HepG2 (cell line): ENCODE results near the gene SLC6A6.

Source experiments
- ZNF318 ChIP-seq: sonication (generic); formaldehyde crosslinking; IDR thresholded peaks from 2 replicates; pipeline ENCODE4 v1.4.0; 2020; ENCODE audit warnings: mild to moderate bottlenecking, missing genetic modification reagents
- ZNF577 ChIP-seq: sonication (generic); formaldehyde crosslinking; IDR thresholded peaks from 2 replicates; pipeline ENCODE4 v1.4.0; 2020; ENCODE audit warnings: mild to moderate bottlenecking, low read depth, missing genetic modification reagents, borderline replicate concordance

DNA sequence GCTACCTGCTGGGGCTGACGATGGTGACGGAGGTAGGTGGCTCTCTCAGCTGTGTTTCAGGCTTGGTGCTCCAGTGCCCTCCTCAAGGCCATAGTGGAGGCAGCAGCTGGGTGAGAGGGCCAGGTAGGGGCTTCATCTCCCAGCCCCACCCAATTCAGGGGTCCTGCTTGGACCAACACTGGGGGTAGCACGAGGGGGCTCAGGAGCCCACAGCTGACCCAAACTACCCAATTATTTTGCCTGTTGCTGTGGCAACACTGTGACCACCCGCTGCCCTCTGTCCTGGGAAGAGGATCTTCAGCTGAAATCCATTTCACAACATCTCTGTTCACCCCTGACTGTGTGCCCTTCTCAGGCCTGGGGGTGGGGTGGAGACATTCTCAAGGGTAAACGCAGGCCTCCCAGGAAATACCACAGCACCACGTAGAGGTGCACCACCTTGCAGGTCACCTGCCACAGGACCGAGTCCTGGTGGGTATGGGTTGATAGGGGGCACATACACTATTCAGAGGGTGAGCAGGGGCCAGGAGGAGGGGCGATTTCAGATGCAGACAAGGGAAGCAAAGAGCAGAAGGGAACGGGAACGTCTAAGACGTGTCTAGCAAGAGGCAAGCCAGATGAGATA lies 75.0 kb downstream of the SLC6A6 start:
- TF ChIP-seq ZNF318 (CRISPR knock-in tag) = no peak
- no peak for TF ChIP-seq ZNF577 (CRISPR knock-in tag)
